Muscle of leg (tissue), 11 donors: Measurements from ENCODE around the gene LARGE1. TPM values are rescaled to one million over a fixed set of nuclear protein-coding genes. Genes with fewer than 3 reads are reported as not detected.

Experiments used
- DNase-seq: peaks from one replicate; pipeline ENCODE4 v3.0.0; 2013
- H3K27ac ChIP-seq: one replicate; pipeline ENCODE4 v1.5.1; 2013; ENCODE audit warnings: mild to moderate bottlenecking, low read length, control low read depth
- H3K27me3 ChIP-seq: one replicate; pipeline ENCODE4 v1.6.1; 2013; ENCODE audit warnings: low read length; ENCODE audit not compliant: control insufficient read depth, insufficient read depth
- H3K36me3 ChIP-seq: one replicate; pipeline ENCODE4 v1.6.1; 2013; ENCODE audit warnings: low read length; ENCODE audit not compliant: control insufficient read depth, insufficient read depth
- H3K4me1 ChIP-seq: one replicate; pipeline ENCODE4 v1.6.1; 2013; ENCODE audit warnings: low read length; ENCODE audit not compliant: control insufficient read depth, insufficient read depth
- H3K4me3 ChIP-seq: one replicate; pipeline ENCODE4 v1.5.1; 2013; ENCODE audit warnings: low read length, control low read depth
- H3K9me3 ChIP-seq: replicated peaks from 2 replicates; pipeline ENCODE4 v1.6.1; 2013; ENCODE audit warnings: low read depth, low read length; ENCODE audit not compliant: control insufficient read depth
- WGBS: methylation state at CpG from one replicate; pipeline ENCODE4 v1.1.5; 2013; ENCODE audit warnings: missing lambda C conversion rate; ENCODE audit not compliant: insufficient coverage; 5-methylcytosine and 5-hydroxymethylcytosine counted together
- polyA plus RNA-seq, 8 donors: library from polyadenylated mRNA; unstranded; fragments of 120-200 nt; gene quantifications; one replicate each; pipeline versions ENCODE4 v1.2.1 to v1.2.3, GENCODE V29; 2013; ENCODE audit warnings: inconsistent platforms in 1 of 8, low replicate concordance in 1 of 8; ENCODE audit not compliant: insufficient read length in 8 of 8, insufficient read depth in 1 of 8
- total RNA-seq: library from RNA; stranded (reverse); fragments of 120-200 nt; gene quantifications from one replicate; pipeline ENCODE4 v1.2.4, GENCODE V29; 2013

Gene LARGE1
- total and polyA plus RNA-seq, 9 donors: 7.7 to 14.6 (median 10.4) TPM

DNA sequence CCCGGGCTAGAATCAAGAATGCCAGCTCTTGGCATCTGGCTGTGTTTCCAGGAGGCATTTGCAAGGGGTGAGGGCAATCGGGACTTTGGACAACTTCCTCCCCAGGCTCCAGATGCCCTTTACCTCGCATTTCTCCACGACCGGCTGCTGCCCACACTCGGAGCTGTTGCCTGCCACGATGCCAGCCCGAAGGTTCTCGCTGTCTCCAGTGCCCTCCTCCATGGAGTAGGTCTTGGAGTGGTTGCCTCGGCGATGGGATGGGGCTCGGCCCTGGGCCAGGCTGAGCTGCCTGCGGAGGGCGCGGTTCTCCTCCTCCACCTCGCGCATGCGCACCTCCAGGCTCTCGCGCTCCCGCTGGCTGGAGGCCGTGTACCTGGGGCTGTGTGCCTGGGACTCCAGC, 270.0 kb downstream of the LARGE1 start:
- 85% methylated on average over 22 of the region's 22 CpGs for WGBS
- Histone ChIP-seq H3K27ac (no peak overlapping the region), H3K27me3 (no peaks in the 10 kb centered on the region), H3K9me3 (no peaks in the 10 kb centered on the region), H3K4me3 (no peak overlapping the region), H3K4me1 (no peaks in the 10 kb centered on the region), H3K36me3 (peaks cover 6% of the 10 kb centered on the region)
- no peak for DNase-seq

DNA sequence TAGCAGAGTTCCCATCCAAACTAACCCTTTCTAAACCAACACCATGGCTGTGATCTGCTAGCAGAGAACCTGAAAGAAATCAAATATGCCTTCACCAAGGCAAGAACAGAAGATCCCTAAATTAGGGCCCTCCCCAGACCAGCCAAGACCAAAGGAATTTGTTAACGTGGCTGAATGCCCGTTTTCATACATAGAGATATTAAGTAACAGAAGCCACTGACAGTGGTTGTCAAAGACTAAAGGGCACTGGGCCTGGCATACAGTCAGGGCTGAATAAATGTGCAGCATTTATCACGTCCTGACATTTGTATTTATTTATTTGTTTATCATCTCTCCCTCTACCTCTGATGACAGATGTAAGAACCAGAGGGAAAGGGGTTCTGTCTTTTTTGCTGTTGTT, 271.8 kb downstream of the LARGE1 start:
- Histone ChIP-seq H3K4me3 (no peak overlapping the region), H3K4me1 (no peaks in the 10 kb centered on the region), H3K27ac (no peak overlapping the region), H3K9me3 (no peaks in the 10 kb centered on the region), H3K36me3 (peaks cover 6% of the 10 kb centered on the region), H3K27me3 (no peaks in the 10 kb centered on the region)
- no peak for DNase-seq
- WGBS: 82% methylated on average over 2 of the region's 3 CpGs

GRCh38 chr22:33640900-33641299, 279.4 kb downstream of the LARGE1 start:
- no peaks in the 10 kb centered on the region for H3K27me3 ChIP-seq
- WGBS: 69% methylated on average over 5 of the region's 7 CpGs
- no peak overlapping the region for H3K27ac ChIP-seq
- no peak overlapping the region for H3K4me3 ChIP-seq
- no peak for DNase-seq
- H3K9me3 ChIP-seq: peaks cover 4% of the 10 kb centered on the region
- H3K4me1 ChIP-seq: no peaks in the 10 kb centered on the region
- H3K36me3 ChIP-seq: no peaks in the 10 kb centered on the region

DNA sequence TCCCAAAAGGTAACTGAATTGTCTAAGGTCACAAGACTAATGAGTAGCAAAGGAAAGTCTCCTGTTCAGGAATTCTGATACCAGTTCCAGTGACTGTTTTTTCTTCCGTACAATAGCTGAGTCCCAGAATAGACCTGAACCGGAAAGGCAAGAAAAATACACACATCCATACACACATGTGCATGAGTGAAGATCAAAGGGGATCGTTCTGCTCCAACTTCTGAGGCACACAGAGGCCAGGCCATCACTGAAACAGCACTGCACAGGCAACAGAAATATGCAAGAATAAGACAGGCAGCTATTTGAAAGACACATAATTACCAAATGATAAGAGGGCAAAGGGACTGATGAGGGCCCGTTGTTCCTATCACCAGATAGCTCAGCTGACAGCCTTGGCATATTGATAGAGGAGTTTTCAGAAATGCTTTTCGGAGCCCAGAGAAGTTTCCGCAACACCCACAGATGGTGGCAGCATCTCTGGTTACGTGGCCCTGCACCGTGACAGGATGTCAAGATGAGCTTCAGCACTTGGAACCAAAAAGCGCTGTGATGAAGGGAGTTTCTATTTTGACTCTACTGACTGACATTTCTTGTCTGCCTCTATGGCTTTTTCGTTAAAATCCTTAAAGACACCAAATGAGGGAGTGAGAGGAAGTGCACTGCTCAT, 280.6 kb downstream of the LARGE1 start:
- WGBS: 91% methylated on average over 5 of the region's 10 CpGs
- no peaks in the 10 kb centered on the region for H3K27me3 ChIP-seq
- no peak overlapping the region for H3K27ac ChIP-seq
- H3K4me1 ChIP-seq: no peaks in the 10 kb centered on the region
- no peaks in the 10 kb centered on the region for H3K36me3 ChIP-seq
- H3K9me3 ChIP-seq: peaks cover 4% of the 10 kb centered on the region
- no peak for DNase-seq
- H3K4me3 ChIP-seq: no peak overlapping the region

- H3K36me3 ChIP-seq: no peaks in the 10 kb centered on the region
- H3K4me3 ChIP-seq: no peak overlapping the region
- WGBS: 71% methylated on average over 1 of the region's 2 CpGs
- no peak overlapping the region for H3K27ac ChIP-seq
- no peaks in the 10 kb centered on the region for H3K27me3 ChIP-seq
- H3K4me1 ChIP-seq: no peaks in the 10 kb centered on the region
- DNase-seq: no peak
- peaks cover 4% of the 10 kb centered on the region for H3K9me3 ChIP-seq
These were observed 284.5 kb downstream of the LARGE1 start for GRCh38 chr22:33635766-33636165.

GRCh38 chr22:33631777-33632176, 288.5 kb downstream of the LARGE1 start:
- H3K9me3 ChIP-seq: no peaks in the 10 kb centered on the region
- H3K4me1 ChIP-seq: no peaks in the 10 kb centered on the region
- H3K27ac ChIP-seq: no peak overlapping the region
- WGBS: 98% methylated on average over 4 of the region's 9 CpGs
- no peaks in the 10 kb centered on the region for H3K36me3 ChIP-seq
- H3K4me3 ChIP-seq: no peak overlapping the region
- no peaks in the 10 kb centered on the region for H3K27me3 ChIP-seq
- DNase-seq: no peak

- no peaks in the 10 kb centered on the region for H3K9me3 ChIP-seq
- no peaks in the 10 kb centered on the region for H3K4me1 ChIP-seq
- no peak for DNase-seq
- no peak overlapping the region for H3K27ac ChIP-seq
- no peaks in the 10 kb centered on the region for H3K36me3 ChIP-seq
- no peak overlapping the region for H3K4me3 ChIP-seq
- WGBS: 67% methylated on average over 4 of the region's 8 CpGs
- no peaks in the 10 kb centered on the region for H3K27me3 ChIP-seq
These were observed 294.3 kb downstream of the LARGE1 start for GRCh38 chr22:33625959-33626358.

DNA sequence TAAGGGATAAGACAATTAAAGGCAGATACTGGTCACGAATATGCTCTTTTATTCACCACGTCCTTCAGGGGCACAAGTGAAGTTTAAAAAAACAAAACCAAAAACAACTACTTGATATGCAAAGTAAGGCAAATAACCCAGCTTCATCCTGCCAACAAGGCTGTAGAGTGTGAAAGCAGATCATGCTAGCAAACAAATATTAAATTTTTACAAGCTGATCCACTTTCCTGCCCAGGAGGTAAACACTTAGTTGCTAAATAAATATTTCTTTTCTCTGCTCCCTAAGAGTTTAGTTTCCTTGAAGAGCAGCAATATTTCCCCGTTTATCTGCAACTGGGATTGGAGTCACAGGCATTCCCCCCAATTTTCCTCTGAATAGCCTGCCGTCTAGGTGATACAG, 300.2 kb downstream of the LARGE1 start:
- no CpG with 5 or more reads among the region's 4 CpGs for WGBS
- H3K9me3 ChIP-seq: no peaks in the 10 kb centered on the region
- no peaks in the 10 kb centered on the region for H3K27me3 ChIP-seq
- H3K4me1 ChIP-seq: no peaks in the 10 kb centered on the region
- DNase-seq: no peak
- H3K4me3 ChIP-seq: no peak overlapping the region
- no peak overlapping the region for H3K27ac ChIP-seq
- H3K36me3 ChIP-seq: no peaks in the 10 kb centered on the region

- Histone ChIP-seq H3K36me3 (no peaks in the 10 kb centered on the region), H3K9me3 (no peaks in the 10 kb centered on the region), H3K27ac (no peak overlapping the region), H3K27me3 (no peaks in the 10 kb centered on the region), H3K4me1 (no peaks in the 10 kb centered on the region), H3K4me3 (no peak overlapping the region)
- DNase-seq: no peak
- 90% methylated on average over 4 of the region's 7 CpGs for WGBS
These were observed 313.8 kb downstream of the LARGE1 start for GRCh38 chr22:33606504-33606903.

DNA sequence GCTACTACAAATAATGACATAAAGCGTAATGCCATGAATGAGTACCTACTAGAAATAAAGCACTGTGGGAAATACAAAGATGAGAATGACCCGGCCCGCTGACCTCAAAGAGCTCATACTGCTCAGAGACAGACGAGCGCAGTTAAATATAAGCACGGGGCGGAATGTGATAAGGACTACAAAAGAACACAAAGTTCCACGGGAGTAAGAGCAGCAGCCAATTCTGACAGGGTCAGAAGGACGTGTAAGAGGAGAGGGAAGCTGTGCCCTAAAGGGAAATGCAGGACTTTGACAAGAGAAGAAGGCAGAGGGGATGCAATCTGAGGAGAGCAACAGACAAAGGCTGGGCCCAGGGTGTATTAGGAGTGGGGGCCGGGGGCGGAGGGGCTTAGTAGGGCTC, 314.6 kb downstream of the LARGE1 start:
- WGBS: 61% methylated on average over 10 of the region's 11 CpGs
- no peak for DNase-seq
- Histone ChIP-seq H3K36me3 (no peaks in the 10 kb centered on the region), H3K4me1 (no peaks in the 10 kb centered on the region), H3K9me3 (no peaks in the 10 kb centered on the region), H3K27me3 (no peaks in the 10 kb centered on the region), H3K27ac (no peak overlapping the region), H3K4me3 (no peak overlapping the region)

GRCh38 chr22:33605221-33605620, 315.1 kb downstream of the LARGE1 start:
- H3K4me1 ChIP-seq: no peaks in the 10 kb centered on the region
- no peaks in the 10 kb centered on the region for H3K36me3 ChIP-seq
- H3K27ac ChIP-seq: no peak overlapping the region
- no peaks in the 10 kb centered on the region for H3K27me3 ChIP-seq
- DNase-seq: no peak
- no peaks in the 10 kb centered on the region for H3K9me3 ChIP-seq
- WGBS: 100% methylated on average over 1 of the region's 6 CpGs
- no peak overlapping the region for H3K4me3 ChIP-seq
